Mammary microvascular endothelial cell (primary cell): ENCODE measurements around the gene TDRD15. TPM values are rescaled to one million over a fixed set of nuclear protein-coding genes. Genes with fewer than 3 reads are reported as not detected.

Experiments used
- total RNA-seq: library from RNA; depleted of rRNA; stranded (reverse); fragments of >200 nt; gene quantifications from 2 replicates; pipeline ENCODE4 v1.2.3, GENCODE V29; 2015

Gene TDRD15
- not detected in 2 replicates for total RNA-seq

DNA sequence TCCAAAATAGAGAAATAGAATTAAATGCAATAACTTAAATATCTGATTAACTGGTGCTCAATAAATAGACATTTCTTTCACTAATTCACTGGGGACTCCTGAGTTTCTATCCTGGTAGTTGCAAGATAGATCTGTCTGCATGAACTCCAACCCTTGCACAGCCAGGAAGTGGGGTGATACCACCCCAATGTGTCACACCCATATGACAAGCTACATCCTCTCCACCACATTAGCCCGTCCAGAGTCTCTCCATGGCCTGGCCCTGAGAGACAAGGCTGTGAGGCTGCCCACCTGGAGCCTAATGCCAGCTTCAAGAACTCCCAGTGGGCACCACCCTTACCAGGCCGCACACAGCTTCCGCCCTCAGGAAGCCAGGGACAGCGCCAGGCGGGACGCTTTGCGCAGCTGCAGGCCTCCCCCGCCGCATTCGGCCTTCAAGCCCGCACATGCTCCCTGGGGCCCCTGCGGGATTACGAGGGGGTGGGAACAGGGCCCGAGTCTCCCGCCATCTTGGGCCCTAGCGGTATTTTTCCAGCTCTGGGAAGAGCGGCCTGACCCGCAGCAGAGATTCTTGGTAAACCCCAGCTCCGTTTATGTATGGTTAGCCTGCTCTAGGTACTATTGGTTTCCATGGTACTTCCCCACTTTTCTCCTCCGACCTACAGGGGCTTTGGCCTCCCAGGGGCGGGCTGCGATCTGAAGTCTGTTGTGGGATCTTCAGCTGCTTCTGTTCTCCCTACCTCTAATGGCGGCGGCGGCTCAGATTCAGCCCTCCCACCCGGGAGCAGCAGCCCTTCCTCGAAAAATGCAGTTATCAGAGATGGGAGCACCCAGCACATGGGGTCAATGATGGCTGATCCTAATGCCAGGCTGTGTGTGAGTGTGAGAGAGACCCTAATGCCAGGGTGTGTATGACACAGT lies at the start of gene TDRD15:
Gene TDRD15 (plus strand): TSS at position 496 of the 921 bp plus-strand sequence. CDS start 13,500 bp downstream, outside the sequence.

Other genes starting within 250 kb of the TDRD15 start
- under 0.01 TPM in 2 replicates for gene APOB, start 79.9 kb upstream of the TDRD15 start, total RNA-seq